Measurements from ENCODE around the gene TICRR. TPM values are rescaled to one million over a fixed set of nuclear protein-coding genes. Genes with fewer than 3 reads are reported as not detected.

The TICRR gene
- polyA plus RNA-seq, 2 of the 4 experiments (the other 2 are of a cell fraction), result 7.8 to 11.6 TPM

DNA sequence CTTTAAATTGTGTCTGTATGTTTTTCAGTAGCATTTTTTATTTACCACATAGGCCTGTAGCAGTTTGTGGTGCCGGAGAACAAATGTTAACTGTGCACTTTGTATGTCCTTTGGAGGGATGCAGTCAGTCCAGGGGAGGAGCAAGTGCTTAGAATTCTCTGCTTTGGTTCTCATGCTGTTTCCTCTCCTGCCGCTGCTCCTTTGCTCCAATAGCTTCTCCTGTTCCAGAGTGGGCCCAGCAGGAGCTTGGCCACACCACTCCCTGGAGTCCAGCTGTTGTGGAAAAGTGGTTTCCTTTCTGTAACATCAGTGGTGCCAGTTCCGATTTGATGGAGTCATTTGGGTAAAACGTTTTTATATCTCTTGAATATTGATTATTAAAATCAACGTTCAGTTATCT is 16.6 kb downstream of the TICRR start:
- DNase-seq (ENCODE audit: low read depth in 1 of 2, low spot score in 1 of 2) (no peak), ATAC-seq (no peak), FAIRE-seq (no peak)
- Histone ChIP-seq H3K4me2 (no peak overlapping the region), H3K4me1 (no peaks in the 10 kb centered on the region), H3K4me3 (no peak overlapping the region), H3K27ac (no peak overlapping the region), H3K9me3 (no peaks in the 10 kb centered on the region)
- CTCF ChIA-PET, result interaction anchor here (1.0 to 2.5 kb wide), 5 partner anchors 8 to 234 kb away, joined by 3 to 11 read pairs (median 4); partner anchors contain the start of gene RHCG
- 79% methylated on average over 5 of the region's 5 CpGs for WGBS (ENCODE audit: missing lambda C conversion rate)
- POLR2A ChIA-PET, result no interaction called here
- no peak for TF ChIP-seq REST (IDR thresholded peaks at IDR 0.05)
- no peak for TF ChIP-seq ZSCAN20 (CRISPR knock-in tag; IDR thresholded peaks at IDR 0.05)
- TF ChIP-seq NPAS2 (CRISPR knock-in tag; IDR thresholded peaks at IDR 0.05; ENCODE audit: borderline replicate concordance), result no peak
- TF ChIP-seq, protein P1, sequence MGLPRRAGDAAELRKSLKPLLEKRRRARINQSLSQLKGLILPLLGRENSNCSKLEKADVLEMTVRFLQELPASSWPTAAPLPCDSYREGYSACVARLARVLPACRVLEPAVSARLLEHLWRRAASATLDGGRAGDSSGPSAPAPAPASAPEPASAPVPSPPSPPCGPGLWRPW (IDR thresholded peaks at IDR 0.05), result no peak
- no peak for TF ChIP-seq RAD21 (conservative IDR thresholded peaks at IDR 0.05 in 1 of 2, IDR thresholded peaks at IDR 0.05 in 1 of 2)
- TF ChIP-seq MYC (IDR thresholded peaks at IDR 0.05; ENCODE audit: borderline replicate concordance, low read length), result no peak
- no peak for TF ChIP-seq NFE2L2 (conservative IDR thresholded peaks at IDR 0.05; ENCODE audit: low read length)
- no peak for TF ChIP-seq CBX8 (IDR thresholded peaks at IDR 0.05)
- no peak for TF ChIP-seq EHF (CRISPR knock-in tag; IDR thresholded peaks at IDR 0.05)
- TF ChIP-seq CHD4 (IDR thresholded peaks at IDR 0.05; ENCODE audit: borderline replicate concordance), result no peak
- TF ChIP-seq EHMT2 (IDR thresholded peaks at IDR 0.05; ENCODE audit: low read depth), result no peak
- TF ChIP-seq EP300 (IDR thresholded peaks at IDR 0.05), result no peak
- no peak for TF ChIP-seq RCOR1 (IDR thresholded peaks at IDR 0.05; ENCODE audit: low read depth, low read length)

DNA sequence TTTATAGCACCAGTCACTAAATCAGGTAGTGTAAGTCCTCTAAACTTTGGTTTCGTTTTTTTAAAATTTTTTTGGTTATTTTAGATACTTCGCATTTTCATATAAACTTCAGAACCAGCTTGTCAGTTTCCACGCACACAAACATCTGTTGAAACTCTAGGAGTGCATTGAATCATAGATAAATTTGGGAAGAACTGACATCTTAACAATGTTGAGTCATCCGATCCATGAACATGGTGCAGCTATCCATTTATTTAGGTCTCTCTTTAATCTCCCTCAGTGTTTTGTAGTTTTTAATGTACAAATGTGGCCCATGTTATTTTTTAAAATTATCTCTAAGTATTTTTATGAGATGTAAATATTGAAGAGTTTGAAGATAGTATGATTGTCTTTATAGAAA is 17.7 kb downstream of the TICRR start:
- H3K4me3 ChIP-seq, result no peak overlapping the region
- no peak for ATAC-seq
- H3K4me1 ChIP-seq, result no peaks in the 10 kb centered on the region
- TF ChIP-seq FOSL2 (IDR thresholded peaks at IDR 0.05), result no peak
- TF ChIP-seq FOSL2 (CRISPR knock-in tag; IDR thresholded peaks at IDR 0.05), result no peak
- no peak for TF ChIP-seq REST (IDR thresholded peaks at IDR 0.05)
- no peak for TF ChIP-seq NPAS2 (CRISPR knock-in tag; IDR thresholded peaks at IDR 0.05; ENCODE audit: borderline replicate concordance)
- TF ChIP-seq TFCP2L1 (CRISPR knock-in tag; IDR thresholded peaks at IDR 0.05), result no peak
- no peak for TF ChIP-seq NR3C1 (IDR thresholded peaks at IDR 0.05)
- TF ChIP-seq, protein P2, sequence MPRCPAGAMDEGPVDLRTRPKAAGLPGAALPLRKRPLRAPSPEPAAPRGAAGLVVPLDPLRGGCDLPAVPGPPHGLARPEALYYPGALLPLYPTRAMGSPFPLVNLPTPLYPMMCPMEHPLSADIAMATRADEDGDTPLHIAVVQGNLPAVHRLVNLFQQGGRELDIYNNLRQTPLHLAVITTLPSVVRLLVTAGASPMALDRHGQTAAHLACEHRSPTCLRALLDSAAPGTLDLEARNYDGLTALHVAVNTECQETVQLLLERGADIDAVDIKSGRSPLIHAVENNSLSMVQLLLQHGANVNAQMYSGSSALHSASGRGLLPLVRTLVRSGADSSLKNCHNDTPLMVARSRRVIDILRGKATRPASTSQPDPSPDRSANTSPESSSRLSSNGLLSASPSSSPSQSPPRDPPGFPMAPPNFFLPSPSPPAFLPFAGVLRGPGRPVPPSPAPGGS (IDR thresholded peaks at IDR 0.05), result no peak
- TF ChIP-seq, protein P3, sequence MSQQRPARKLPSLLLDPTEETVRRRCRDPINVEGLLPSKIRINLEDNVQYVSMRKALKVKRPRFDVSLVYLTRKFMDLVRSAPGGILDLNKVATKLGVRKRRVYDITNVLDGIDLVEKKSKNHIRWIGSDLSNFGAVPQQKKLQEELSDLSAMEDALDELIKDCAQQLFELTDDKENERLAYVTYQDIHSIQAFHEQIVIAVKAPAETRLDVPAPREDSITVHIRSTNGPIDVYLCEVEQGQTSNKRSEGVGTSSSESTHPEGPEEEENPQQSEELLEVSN (IDR thresholded peaks at IDR 0.05; ENCODE audit: borderline replicate concordance, low read depth), result no peak
- TF ChIP-seq POLR2A (IDR thresholded peaks at IDR 0.05; ENCODE audit: low read length), result no peak
- TF ChIP-seq EHMT2 (IDR thresholded peaks at IDR 0.05; ENCODE audit: low read depth), result no peak
- TF ChIP-seq SMC3 (IDR thresholded peaks at IDR 0.05), result no peak
- TF ChIP-seq, protein P4, sequence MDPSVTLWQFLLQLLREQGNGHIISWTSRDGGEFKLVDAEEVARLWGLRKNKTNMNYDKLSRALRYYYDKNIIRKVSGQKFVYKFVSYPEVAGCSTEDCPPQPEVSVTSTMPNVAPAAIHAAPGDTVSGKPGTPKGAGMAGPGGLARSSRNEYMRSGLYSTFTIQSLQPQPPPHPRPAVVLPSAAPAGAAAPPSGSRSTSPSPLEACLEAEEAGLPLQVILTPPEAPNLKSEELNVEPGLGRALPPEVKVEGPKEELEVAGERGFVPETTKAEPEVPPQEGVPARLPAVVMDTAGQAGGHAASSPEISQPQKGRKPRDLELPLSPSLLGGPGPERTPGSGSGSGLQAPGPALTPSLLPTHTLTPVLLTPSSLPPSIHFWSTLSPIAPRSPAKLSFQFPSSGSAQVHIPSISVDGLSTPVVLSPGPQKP (IDR thresholded peaks at IDR 0.05; ENCODE audit: low read depth, low read length), result no peak
- TF ChIP-seq MAFK (IDR thresholded peaks at IDR 0.05; ENCODE audit: partially characterized antibody), result no peak
- no peak for TF ChIP-seq GATA3 (IDR thresholded peaks at IDR 0.05; ENCODE audit: borderline replicate concordance)
- TF ChIP-seq POLR2AphosphoS2 (conservative IDR thresholded peaks at IDR 0.05; ENCODE audit: low read length), result no peak
- TF ChIP-seq HDAC2 (IDR thresholded peaks at IDR 0.05), result no peak
- no peak for TF ChIP-seq HEYL (CRISPR knock-in tag; IDR thresholded peaks at IDR 0.05)
- TF ChIP-seq CHD4 (IDR thresholded peaks at IDR 0.05; ENCODE audit: borderline replicate concordance), result no peak
- TF ChIP-seq BHLHE40 (IDR thresholded peaks at IDR 0.05; ENCODE audit: low read depth, low read length), result no peak
- DNase-seq (ENCODE audit: low read depth in 1 of 2, low spot score in 1 of 2), result no peak
- POLR2A ChIA-PET, result no interaction called here
- WGBS (ENCODE audit: missing lambda C conversion rate), result 92% methylated on average over 4 of the region's 4 CpGs
- no peak overlapping the region for H3K27ac ChIP-seq
- FAIRE-seq, result no peak
- H3K4me2 ChIP-seq, result no peak overlapping the region
- no peaks in the 10 kb centered on the region for H3K9me3 ChIP-seq
- CTCF ChIA-PET, result interaction anchor here (1.0 to 2.5 kb wide), 7 partner anchors 10 to 287 kb away, joined by 3 to 11 read pairs (median 5); partner anchors contain the start of genes RHCG and TICRR
